GM12873 (cell line): ENCODE results near the gene AEBP1.

Experiments
- TF ChIP-seq, protein P1 (sequence below): IDR thresholded peaks from 2 replicates; pipeline ENCODE4 v1.5.1; 2012; ENCODE audit warnings: low read depth, mild to moderate bottlenecking, moderate library complexity, low read length, control low read depth; ENCODE audit not compliant: insufficient read depth; ENCODE audit errors: missing control alignments

AEBP1 gene

DNA sequence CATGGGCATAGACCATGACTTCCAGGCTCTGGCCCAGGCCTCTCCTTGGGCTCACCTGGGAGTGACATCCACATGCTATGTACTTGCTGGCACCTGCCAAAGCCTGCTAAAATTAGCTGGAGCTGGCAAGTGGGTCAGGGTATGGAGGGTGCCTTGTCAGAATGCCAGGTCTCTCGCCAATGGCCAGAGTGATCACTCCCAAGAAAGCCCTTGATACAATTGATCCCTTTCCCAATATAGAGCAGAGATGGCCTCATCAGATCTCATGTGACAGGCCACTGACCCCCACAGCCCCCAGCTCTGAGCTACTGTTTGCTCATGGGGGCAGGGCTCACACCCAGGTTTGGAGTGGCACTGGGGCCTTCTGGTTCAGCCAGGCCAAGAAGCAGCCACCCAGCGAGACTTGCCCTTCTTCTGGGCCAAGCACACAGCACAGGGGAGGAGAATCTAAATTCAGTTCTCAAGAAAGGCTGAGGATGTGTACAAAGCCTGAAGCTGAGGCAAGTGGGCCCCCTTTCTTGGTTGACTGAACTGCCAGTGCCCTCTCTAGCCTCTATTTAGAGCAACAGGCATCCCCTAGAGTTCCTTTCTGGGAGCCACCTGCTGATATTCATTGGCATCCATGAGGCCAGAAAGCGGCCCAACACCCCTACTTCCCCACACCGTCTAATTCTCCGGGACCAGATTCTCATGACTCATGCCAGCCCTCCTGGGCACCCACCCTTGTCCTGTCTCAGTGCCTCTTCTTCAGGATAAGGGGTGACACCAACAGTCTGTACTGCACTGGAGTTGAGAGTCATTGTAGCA lies 55.9 kb downstream of the AEBP1 start:
- TF ChIP-seq, protein P1, sequence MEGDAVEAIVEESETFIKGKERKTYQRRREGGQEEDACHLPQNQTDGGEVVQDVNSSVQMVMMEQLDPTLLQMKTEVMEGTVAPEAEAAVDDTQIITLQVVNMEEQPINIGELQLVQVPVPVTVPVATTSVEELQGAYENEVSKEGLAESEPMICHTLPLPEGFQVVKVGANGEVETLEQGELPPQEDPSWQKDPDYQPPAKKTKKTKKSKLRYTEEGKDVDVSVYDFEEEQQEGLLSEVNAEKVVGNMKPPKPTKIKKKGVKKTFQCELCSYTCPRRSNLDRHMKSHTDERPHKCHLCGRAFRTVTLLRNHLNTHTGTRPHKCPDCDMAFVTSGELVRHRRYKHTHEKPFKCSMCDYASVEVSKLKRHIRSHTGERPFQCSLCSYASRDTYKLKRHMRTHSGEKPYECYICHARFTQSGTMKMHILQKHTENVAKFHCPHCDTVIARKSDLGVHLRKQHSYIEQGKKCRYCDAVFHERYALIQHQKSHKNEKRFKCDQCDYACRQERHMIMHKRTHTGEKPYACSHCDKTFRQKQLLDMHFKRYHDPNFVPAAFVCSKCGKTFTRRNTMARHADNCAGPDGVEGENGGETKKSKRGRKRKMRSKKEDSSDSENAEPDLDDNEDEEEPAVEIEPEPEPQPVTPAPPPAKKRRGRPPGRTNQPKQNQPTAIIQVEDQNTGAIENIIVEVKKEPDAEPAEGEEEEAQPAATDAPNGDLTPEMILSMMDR, result no peak

DNA sequence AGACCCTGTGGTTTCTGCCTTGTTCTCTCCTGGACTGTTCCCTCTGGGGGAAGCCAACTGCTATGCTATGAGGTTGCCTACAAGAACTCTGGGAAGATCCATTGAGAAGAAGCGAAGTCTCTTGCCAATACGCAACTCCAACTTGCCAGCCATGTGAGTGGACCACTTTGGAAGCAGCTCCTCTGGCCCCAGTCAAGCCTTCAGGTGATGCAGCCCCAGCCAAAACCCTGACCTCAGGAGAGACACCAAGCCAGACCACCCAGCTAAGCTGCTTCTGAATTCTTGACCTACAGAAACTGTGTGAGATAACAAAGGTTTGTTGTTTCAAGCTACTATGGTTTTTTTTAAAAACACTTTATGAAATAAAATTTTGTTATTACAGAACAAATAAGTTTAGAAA lies 57.2 kb downstream of the AEBP1 start:
- TF ChIP-seq, protein P1, result no peak

DNA sequence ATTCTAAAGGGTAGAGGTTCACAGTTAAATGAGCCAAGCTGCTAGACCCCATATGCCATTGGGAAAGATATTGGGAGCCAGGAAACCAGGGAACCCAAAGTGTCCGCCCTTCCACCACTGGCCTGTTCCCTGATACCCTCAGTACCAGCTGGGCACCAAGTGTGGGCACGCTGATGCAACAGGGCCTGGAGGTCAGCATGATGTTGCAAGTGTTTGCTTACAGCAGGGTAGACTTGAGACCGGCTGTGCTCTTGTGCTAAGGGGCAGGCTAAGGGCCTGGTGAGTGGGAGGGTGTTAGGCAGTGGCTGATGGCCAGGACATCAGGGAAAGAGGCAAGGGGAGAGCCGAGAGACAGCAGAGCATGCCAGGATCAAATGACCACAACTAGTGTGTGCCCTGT lies 58.0 kb downstream of the AEBP1 start:
- TF ChIP-seq, protein P1, result no peak

DNA sequence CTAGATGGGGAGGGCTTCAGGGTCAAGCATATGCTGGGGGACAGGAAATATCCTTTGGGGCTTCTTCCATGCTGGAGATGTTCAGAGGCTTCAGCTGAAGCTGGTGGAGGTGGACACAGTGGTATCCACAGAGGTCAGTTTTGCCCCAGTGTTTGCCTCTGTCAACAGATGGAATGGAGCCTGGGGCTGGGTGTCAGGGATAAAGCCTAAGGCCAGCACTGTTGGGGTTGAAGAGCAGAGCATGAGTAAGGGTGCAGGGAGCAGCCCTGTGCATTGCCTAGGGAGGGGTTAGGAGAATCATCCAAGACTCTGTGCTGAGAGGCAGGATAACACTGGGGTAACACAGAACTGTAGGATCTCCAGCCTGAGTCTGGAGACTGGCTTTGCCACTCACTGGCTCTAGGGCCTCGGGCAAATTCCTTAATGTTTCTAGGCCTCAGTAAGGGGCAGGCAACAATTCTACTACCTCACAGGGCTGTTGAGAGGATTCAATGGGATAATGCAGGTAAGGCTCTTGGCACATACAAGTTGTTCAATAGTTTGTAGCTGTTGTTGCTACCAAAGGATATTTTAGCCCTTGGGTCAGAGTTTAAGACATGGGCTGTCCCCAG lies 58.7 kb downstream of the AEBP1 start:
- TF ChIP-seq, protein P1, result no peak

DNA sequence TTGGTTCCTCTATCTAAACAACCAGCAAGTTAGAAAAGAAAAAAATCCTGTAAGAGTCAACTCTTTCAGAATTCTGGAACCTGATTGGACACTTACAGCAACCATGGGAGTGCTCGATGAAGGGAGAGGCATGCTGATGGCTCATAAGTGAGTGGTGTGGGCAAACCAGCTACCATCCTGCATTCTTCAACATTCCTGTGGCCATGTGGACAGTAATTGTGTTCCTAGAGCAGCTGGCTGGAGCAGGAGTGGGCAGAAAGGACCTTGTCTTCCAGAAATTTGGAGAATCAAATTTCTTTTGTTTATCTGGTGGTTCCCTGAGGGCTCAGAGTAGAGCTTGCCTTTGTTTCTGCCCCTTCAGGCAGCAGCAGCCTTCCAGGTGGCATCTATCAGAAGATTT lies 59.4 kb downstream of the AEBP1 start:
- TF ChIP-seq, protein P1, result no peak
